Measurements from ENCODE around the gene MFAP5.

DNA sequence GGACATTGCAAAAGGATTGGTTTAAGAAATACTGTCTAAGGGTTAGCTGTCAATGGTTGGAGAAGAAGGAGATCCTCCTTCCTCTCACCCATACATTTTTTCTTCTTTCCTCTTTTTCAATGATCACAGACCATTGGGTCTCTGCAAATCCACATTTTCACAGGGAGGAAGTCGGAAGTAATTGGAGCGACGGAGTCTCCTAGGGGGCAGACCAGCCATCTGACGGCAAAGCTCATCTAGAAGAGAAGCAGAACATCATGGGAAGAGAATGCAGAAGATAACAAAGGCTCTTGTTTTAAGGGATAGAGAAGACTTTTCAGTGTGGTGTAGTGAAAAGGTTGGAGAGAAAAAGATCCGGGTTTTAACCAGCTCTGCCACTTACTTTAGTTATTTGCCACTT is 14.7 kb downstream of the MFAP5 start:
- TF ChIP-seq, protein P1, sequence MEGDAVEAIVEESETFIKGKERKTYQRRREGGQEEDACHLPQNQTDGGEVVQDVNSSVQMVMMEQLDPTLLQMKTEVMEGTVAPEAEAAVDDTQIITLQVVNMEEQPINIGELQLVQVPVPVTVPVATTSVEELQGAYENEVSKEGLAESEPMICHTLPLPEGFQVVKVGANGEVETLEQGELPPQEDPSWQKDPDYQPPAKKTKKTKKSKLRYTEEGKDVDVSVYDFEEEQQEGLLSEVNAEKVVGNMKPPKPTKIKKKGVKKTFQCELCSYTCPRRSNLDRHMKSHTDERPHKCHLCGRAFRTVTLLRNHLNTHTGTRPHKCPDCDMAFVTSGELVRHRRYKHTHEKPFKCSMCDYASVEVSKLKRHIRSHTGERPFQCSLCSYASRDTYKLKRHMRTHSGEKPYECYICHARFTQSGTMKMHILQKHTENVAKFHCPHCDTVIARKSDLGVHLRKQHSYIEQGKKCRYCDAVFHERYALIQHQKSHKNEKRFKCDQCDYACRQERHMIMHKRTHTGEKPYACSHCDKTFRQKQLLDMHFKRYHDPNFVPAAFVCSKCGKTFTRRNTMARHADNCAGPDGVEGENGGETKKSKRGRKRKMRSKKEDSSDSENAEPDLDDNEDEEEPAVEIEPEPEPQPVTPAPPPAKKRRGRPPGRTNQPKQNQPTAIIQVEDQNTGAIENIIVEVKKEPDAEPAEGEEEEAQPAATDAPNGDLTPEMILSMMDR (IDR thresholded peaks at IDR 0.05; ENCODE audit: borderline replicate concordance, extremely low read depth, low read length, poor library complexity, severe bottlenecking), result no peak
- no peak for TF ChIP-seq EZH2 (IDR thresholded peaks at IDR 0.05; ENCODE audit: borderline replicate concordance, low read depth, low read length, severe bottlenecking)
